ENCODE results near the gene CCNI2.

- TF ChIP-seq CTCF (IDR thresholded peaks at IDR 0.05): no peak
- no peak for TF ChIP-seq POLR2A (IDR thresholded peaks at IDR 0.05)
Observed at GRCh38 chr5:132788990-132789886, 42.0 kb downstream of the CCNI2 start.
